Activated T-helper 1 cell treated with anti-CD3 and anti-CD28 coated beads, Interleukin-12 subunit alpha, Interleukin-12 subunit beta, Interleukin-2, Interleukin-4 antibody, amounts not matched to agents 30 ng/mL and 10 ng/mL and 1 ng/mL, durations not matched to agents 14 hours and 24 hours and 36 hours (primary cell): ENCODE results near the gene CASP9. TPM values are rescaled to one million over a fixed set of nuclear protein-coding genes. Genes with fewer than 3 reads are reported as not detected.
"Not testable (repeated sequence)": the region's sequence is repeated elsewhere in the genome, so short reads cannot be mapped to it uniquely, and the experiment has no call there.

ENCODE experiments used
- DNase-seq: peaks from one replicate; pipeline ENCODE4 v3.0.0; 2021; ENCODE audit warnings: low spot score
- H3K27ac Mint-ChIP-seq: one replicate; pipeline ENCODE4 v1.8.0; 2021; ENCODE audit warnings: mild to moderate bottlenecking, mixed read lengths
- H3K27me3 Mint-ChIP-seq: one replicate; pipeline ENCODE4 v1.8.0; 2022; ENCODE audit warnings: mild to moderate bottlenecking, moderate library complexity, mixed read lengths; ENCODE audit not compliant: insufficient read depth
- H3K36me3 Mint-ChIP-seq: one replicate; pipeline ENCODE4 v1.8.0; 2021; ENCODE audit warnings: low read depth, mixed read lengths
- H3K4me1 Mint-ChIP-seq: one replicate; pipeline ENCODE4 v1.8.0; 2021; ENCODE audit warnings: low read depth, mixed read lengths
- H3K4me3 Mint-ChIP-seq: one replicate; pipeline ENCODE4 v1.8.0; 2021; ENCODE audit warnings: mild to moderate bottlenecking, moderate library complexity, mixed read lengths
- H3K9me3 Mint-ChIP-seq: one replicate; pipeline ENCODE4 v1.8.0; 2021; ENCODE audit warnings: mixed read lengths
- intact Hi-C: fragments of 100-400 bp; cut with micrococcal nuclease; formaldehyde crosslinking; loops from one replicate; pipeline ENCODE4 v1.15.1; 2024
- total RNA-seq: library from RNA; stranded (reverse); gene quantifications from 2 replicates; pipeline ENCODE4 v1.2.3, GENCODE V29; 2022

The CASP9 gene
- total RNA-seq, 1 donor from 2014 or later = 21.0 TPM

DNA sequence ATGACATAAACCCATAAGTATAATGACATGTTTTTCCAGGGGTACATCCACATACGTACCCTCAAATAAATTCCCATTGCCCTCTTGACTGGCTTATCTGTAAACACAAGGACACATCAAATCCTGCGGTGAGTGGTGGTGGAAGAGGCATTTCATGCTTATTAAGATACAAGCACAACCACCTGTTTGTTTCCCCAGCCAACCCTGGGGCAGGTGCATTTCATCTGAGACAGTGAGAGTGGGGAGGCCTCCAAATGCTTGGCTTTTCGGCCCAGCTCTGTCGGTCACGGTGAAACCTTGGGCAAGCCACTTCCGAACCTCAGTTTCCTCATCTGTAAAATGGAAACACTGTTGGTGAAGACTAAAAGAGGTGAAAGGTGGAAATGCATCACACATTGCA, 39.6 kb downstream of the CASP9 start:
- H3K9me3 Mint-ChIP-seq, H3K27ac Mint-ChIP-seq, H3K4me3 Mint-ChIP-seq, H3K4me1 Mint-ChIP-seq, H3K27me3 Mint-ChIP-seq, DNase-seq, intact Hi-C loops: not testable (repeated sequence)
- peaks cover 20% of the 10 kb centered on the region for H3K36me3 Mint-ChIP-seq

DNA sequence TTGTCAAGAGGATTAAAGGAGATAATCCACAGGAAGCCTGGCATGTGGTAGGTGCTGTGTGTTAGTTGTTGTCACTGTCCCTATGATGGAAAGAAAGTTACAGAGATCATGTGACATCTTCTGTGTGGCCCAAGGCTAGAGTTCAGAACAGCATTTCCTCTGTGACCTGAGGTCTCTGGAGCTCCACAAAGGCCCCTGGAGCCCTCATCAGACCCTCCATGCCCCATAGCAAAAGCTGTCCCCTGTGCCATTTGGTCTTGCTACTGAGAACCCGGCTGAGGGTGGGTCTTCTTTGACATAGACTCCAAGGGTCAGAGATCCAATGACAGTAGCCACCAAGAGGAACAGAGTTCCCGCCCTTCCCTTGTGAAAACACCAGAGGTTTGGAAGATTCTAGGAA, 40.0 kb downstream of the CASP9 start:
- H3K27me3 Mint-ChIP-seq = peaks cover 3% of the 10 kb centered on the region
- no peak overlapping the region for H3K4me3 Mint-ChIP-seq
- intact Hi-C loops = no loop called here
- H3K36me3 Mint-ChIP-seq = peaks cover 20% of the 10 kb centered on the region
- no peaks in the 10 kb centered on the region for H3K4me1 Mint-ChIP-seq
- H3K27ac Mint-ChIP-seq = no peak overlapping the region
- no peaks in the 10 kb centered on the region for H3K9me3 Mint-ChIP-seq
- DNase-seq = no peak

DNA sequence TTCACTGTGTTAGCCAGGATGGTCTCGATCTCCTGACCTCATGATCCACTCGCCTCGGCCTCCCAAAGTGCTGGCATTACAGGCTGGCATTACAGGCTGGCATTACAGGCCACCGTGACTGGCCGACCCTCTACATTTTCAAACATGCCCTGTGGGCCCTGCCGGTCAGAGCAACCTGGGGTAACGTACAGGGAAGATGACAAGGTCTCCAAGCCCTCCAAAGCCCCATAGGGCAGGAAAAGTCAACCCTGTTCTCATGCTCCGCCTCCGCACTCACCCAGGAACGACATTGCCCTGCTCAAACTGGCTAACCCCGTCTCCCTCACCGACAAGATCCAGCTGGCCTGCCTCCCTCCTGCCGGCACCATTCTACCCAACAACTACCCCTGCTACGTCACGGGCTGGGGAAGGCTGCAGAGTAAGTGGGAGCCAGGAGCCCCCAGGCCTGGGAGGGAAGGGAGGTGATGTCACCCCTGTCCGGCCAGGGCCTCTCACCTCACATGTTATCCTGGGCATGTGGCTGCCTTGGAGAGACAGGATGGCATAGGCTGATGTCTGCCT, 41.0 kb downstream of the CASP9 start:
- H3K27ac Mint-ChIP-seq, DNase-seq: not testable (repeated sequence)

DNA sequence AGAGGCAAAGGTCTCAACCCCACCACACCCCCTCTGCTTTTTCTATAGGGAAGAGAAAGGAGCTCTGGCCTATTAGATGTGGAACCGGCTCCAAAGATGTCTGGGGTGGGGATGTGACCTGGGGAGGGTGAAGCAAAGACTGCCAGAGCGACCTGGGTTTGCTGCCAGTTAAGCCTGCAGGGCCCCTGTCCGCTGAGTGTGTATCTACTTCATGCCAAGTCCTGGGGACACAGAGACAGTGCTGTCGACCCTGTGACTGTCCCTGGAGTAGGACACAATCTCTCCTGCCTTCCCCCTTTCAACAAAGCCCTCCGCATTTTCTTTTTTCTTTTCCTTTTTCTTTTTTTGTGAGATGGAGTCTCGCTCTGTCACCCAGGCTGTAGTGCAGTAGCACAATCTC, 41.6 kb downstream of the CASP9 start:
- intact Hi-C loops, H3K4me3 Mint-ChIP-seq, H3K27me3 Mint-ChIP-seq, H3K9me3 Mint-ChIP-seq, H3K27ac Mint-ChIP-seq, DNase-seq, H3K4me1 Mint-ChIP-seq: not testable (repeated sequence)
- peaks cover 18% of the 10 kb centered on the region for H3K36me3 Mint-ChIP-seq

More for the DNA sequence above, 41.0 kb downstream of the CASP9 start:
- H3K4me3 Mint-ChIP-seq, H3K9me3 Mint-ChIP-seq, H3K27me3 Mint-ChIP-seq, H3K4me1 Mint-ChIP-seq, intact Hi-C loops: not testable (repeated sequence)
- peaks cover 18% of the 10 kb centered on the region for H3K36me3 Mint-ChIP-seq

DNA sequence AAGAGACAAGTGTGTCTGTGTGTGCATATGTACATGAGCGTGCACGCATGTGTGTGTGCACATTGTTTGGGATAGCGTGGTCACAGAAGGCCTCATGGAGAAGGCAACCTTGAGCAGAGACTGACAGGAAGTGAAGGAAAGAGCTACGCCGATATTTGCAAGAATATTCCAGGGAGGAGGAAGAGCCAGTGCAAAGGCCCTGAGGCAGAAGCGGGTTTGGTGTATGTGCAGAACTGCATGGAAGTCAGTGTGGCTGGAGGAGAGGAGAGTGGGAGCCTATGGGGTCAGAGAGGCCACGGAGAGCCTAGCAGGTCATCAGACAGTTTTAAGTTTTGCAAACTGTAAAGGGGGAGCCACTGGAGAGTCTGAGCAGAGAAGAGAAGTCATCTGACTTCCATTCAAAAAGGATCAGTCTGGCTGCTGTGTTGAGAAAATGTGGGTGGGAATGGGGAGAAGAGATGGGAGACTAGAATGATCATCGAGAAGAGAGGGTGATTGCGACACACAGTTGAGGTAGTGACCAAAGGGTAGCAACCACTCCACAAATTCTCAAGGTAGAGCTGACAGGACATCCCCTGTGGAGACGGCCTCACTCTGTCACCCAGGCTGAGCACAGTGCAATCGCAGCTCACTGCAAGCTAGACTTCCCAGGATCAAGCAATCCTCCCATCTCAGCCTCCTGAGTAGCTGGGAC, 44.2 kb downstream of the CASP9 start:
- DNase-seq = no peak
- H3K36me3 Mint-ChIP-seq = peaks cover 2% of the 10 kb centered on the region
- no peak overlapping the region for H3K27ac Mint-ChIP-seq
- H3K4me3 Mint-ChIP-seq = no peak overlapping the region
- H3K9me3 Mint-ChIP-seq = no peaks in the 10 kb centered on the region
- intact Hi-C loops = no loop called here
- peaks cover 5% of the 10 kb centered on the region for H3K27me3 Mint-ChIP-seq
- no peaks in the 10 kb centered on the region for H3K4me1 Mint-ChIP-seq

DNA sequence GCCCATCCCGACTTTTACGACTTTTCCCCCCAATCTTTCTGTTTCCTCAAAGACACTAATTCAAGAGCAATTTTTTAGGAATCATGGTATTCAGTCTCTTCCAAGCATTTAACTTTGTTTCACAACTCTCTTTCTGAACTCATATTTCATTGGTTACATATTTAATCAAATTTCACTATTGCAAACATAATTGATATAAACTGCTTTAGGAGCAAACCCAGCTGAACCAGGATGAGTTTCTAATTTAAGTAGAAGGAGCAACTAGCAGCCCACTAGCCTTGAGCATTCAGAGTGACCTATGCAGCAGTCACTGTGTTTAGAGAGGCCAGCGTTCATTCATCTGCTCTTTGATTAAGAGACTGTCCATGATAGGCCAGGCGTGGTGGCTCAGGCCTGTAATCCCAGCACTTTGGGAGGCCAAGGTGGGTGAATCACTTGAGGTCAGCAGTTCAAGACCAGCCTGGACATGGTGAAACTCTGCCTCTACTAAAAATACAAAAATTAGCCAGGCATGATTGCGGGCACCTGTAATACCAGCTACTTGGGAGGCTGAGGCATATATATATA, 46.3 kb downstream of the CASP9 start:
- peaks cover 3% of the 10 kb centered on the region for H3K27me3 Mint-ChIP-seq
- H3K4me3 Mint-ChIP-seq = no peak overlapping the region
- no peak for DNase-seq
- intact Hi-C loops = no loop called here
- no peaks in the 10 kb centered on the region for H3K36me3 Mint-ChIP-seq
- no peaks in the 10 kb centered on the region for H3K9me3 Mint-ChIP-seq
- H3K27ac Mint-ChIP-seq = no peak overlapping the region
- no peaks in the 10 kb centered on the region for H3K4me1 Mint-ChIP-seq

DNA sequence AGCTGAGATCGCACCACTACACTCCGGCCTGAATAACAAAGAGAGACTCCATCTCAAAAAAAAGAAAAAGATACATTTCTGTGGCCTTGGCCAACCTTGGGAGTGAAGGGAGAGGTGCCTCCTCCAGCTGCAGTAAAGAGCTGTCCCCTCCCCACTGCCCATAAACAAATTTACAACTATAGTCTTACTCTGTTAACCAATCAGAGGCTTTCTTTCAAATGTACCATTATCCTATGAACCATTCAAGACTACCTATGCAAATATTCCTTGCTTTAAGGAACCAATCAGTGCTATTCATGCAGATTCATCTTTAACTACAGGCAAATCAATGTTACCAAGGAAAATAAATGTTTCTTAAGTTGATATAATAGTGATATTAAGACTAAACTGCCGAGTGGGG, 47.1 kb downstream of the CASP9 start:
- H3K4me3 Mint-ChIP-seq = no peak overlapping the region
- intact Hi-C loops = no loop called here
- no peaks in the 10 kb centered on the region for H3K4me1 Mint-ChIP-seq
- H3K27ac Mint-ChIP-seq = no peak overlapping the region
- H3K27me3 Mint-ChIP-seq = peaks cover 3% of the 10 kb centered on the region
- H3K9me3 Mint-ChIP-seq = no peaks in the 10 kb centered on the region
- H3K36me3 Mint-ChIP-seq = no peaks in the 10 kb centered on the region
- DNase-seq = no peak

DNA sequence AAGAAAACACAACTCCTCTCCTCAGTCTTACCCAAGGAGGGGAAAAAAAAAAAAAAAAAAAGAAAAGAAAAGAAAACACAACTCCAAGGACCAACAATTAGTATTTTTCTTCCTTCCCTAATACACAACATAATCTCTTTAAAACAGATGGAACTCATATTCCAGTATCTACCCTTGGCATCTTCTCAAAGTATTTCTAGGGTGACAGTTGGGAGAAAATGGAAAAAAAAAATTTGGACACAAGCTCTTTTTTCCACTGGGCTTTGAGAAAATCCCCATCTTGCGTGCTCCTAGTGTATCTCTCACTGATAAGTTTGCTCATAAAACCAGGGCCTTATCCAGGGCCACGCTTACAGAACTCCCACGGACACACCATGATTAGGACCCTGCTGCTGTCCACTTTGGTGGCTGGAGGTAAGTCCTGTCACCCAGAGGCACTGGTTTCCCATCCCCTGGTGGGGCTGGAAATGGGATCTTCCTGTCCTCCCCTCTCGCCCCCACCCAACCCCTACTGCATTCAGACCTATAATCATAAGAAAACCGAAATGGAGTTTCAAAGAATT, 48.2 kb downstream of the CASP9 start, which contains the start of gene CELA2B:
Gene CELA2B (plus strand): TSS at position 353 of the 563 bp plus-strand sequence. CDS start 22 bp downstream, at position 375.
- Mint-ChIP-seq H3K36me3 (no peaks in the 10 kb centered on the region), H3K4me3 (no peak within 1 kb of the TSS), H3K27ac (no peak within 1 kb of the TSS), H3K9me3 (no peaks in the 10 kb centered on the region), H3K27me3 (peaks cover 3% of the 10 kb centered on the region), H3K4me1 (no peaks in the 10 kb centered on the region)
- DNase-seq = no peak
- intact Hi-C loops = no loop called here

DNA sequence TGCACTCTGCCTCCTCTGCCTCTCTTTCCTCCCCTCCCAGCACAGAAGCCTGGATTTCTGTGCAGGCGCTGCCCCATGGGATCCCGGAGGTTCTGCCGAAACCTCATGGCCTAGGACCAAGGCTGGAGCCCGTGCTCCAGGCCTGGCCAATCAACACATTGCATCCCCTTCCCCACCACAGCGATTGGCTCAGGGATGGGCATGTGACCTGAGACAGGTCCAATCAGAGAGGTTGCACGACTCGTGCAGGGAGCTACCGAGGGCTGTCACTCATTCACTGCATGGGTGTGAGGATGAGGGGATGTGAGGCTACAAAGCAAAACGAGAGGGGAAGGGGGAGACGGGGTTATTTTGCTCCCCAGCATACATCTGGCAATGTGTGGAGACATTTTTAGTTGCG, 51.4 kb downstream of the CASP9 start:
- no peak for DNase-seq
- Mint-ChIP-seq H3K4me3 (no peak overlapping the region), H3K4me1 (no peaks in the 10 kb centered on the region), H3K27ac (no peak overlapping the region), H3K27me3 (peaks cover 2% of the 10 kb centered on the region), H3K9me3 (no peaks in the 10 kb centered on the region), H3K36me3 (no peaks in the 10 kb centered on the region)
- intact Hi-C loops = no loop called here

DNA sequence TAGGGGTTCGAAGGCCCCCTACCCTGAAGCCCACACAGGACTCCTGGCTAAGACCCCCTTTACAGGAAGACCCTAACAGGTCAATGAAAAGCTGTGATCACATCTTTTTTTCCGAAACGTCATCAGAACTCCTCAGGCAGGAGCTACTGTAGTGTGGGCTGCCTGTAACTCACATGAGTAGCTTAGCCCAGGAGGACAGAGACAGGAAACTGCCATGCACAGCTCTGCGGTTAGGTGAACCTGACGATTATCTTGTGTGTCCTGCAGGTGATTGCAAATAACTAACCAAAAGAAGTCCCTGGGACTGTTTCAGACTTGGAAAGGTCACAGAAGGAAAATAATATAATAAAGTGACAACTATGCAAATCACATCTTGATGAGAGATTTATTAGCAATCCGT, 52.3 kb downstream of the CASP9 start:
- H3K4me1 Mint-ChIP-seq, H3K27ac Mint-ChIP-seq, H3K4me3 Mint-ChIP-seq, DNase-seq, intact Hi-C loops, H3K36me3 Mint-ChIP-seq, H3K27me3 Mint-ChIP-seq, H3K9me3 Mint-ChIP-seq: not testable (repeated sequence)

DNA sequence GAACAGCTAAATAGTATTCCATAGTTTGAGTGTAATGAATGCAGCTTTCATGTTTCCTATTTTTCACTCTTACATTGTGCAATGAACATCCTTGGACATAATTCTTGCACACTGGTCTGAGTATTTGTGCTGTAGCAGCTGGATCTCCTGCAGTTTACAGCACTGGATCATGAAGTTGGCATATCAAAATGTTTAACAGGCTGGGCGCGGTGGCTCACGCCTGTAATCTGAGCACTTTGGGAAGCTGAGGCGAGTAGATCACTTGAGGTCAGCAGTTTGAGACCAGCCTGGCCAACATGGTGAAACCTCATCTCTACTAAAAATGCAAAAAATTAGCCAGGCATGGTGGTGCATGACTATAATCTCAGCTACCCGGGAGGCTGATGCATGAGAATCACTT, 52.9 kb downstream of the CASP9 start:
- H3K9me3 Mint-ChIP-seq, H3K4me1 Mint-ChIP-seq, H3K4me3 Mint-ChIP-seq, H3K36me3 Mint-ChIP-seq, DNase-seq, H3K27me3 Mint-ChIP-seq, intact Hi-C loops, H3K27ac Mint-ChIP-seq: not testable (repeated sequence)

DNA sequence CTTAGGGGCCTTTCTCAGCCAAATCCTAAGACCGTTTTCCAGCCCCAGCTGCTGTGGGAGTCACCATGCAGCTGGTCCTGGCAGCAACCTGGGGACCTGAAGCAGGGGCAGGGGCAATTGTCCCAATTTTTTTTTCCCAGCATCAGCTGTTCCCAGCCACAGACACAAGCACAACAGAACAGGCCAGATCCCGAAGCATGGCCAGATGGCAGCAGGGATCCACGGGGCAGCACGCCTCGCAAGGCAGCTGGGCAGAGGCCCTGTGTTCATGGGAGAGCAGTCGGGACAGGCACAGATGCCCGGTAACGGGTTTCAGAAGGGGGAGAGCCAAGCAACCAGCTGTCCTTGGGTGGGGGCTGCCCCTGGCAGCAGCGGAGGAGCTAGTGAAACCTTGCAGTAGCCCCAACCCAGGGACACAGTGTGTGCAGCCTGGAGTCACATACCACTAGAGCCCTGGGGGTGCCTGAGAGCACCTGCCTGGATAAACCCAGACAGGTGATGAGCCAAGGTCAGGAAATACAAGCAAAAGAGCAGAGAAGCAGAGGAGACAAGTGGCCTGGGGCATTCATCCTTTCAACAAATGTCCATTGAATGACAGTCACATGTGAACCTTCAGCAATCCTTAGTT, 54.1 kb downstream of the CASP9 start:
- H3K4me3 Mint-ChIP-seq, H3K9me3 Mint-ChIP-seq, H3K4me1 Mint-ChIP-seq, H3K27me3 Mint-ChIP-seq, H3K36me3 Mint-ChIP-seq, DNase-seq, intact Hi-C loops, H3K27ac Mint-ChIP-seq: not testable (repeated sequence)

DNA sequence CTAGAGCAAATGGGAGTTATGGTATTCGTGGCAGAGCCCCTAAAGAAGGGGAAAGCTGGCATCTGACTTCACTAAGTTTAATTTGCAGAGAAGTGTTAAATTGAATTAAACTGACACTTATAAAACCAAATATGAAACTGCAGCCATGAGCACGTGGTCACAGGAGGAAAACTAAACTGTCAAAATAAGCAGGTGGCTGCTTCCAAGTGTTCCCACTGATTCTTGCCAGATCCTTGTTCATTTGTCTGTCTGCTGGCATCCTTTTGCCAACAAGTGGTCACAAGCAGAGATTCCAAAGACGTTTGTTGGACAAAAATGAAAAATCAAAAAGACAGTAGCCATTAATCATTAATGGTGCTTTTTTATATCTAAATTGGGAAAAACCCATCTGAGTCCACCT, 54.7 kb downstream of the CASP9 start:
- H3K36me3 Mint-ChIP-seq = no peaks in the 10 kb centered on the region

More for the DNA sequence above, 54.7 kb downstream of the CASP9 start:
- H3K27me3 Mint-ChIP-seq = no peaks in the 10 kb centered on the region
- H3K4me1 Mint-ChIP-seq = no peaks in the 10 kb centered on the region
- no peak overlapping the region for H3K4me3 Mint-ChIP-seq
- DNase-seq = no peak
- no peak overlapping the region for H3K27ac Mint-ChIP-seq
- no peaks in the 10 kb centered on the region for H3K9me3 Mint-ChIP-seq
- intact Hi-C loops = no loop called here
